GM18526 (cell line): Measurements from ENCODE around the gene PILRA.

Experiments
- POLR2A ChIP-seq: IDR thresholded peaks from 3 replicates; pipeline ENCODE4 v1.6.1; 2011; ENCODE audit not compliant: insufficient read length; ENCODE audit errors: extremely low read depth

Gene PILRA

DNA sequence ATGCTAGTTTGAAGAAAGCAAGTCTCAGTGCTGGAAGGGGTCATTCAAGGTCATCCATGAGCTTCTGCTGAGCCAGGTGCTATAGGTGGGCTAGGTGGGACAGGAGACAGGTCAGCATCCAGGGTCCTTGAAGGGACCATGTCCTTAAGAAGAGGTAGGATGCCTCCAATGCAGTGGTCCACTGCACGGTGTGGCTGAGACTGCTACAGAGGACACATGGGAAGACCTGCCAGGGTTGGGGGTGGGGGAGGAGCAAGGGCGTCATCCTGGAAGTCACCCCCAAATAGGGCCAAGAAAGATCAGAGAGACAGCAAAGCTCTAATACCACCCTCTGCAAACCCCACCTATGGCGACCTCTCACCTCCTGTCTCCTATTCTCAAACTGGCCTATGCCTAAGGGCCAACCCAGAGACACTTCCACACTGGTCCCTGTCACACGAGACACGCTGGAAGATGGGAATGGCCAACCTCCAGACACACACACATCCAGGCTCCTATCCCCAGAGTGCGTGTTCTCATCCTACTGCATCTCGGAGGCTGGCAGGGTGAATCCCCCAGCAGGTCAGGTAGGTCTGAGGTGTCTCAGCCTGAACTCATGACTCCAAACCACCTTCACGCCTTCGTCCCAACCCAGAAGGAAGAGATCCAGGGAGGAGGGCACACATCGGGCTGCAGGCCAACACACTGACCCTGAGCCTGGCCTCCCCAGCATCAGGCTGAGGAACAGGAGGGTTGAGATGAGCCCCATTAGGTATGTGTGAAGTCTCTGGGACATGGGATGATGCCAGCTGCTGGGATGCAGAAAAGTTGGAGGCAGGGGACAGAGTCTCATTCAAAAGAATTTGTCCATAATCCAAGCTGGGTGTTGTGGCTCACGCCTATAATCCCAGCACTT is 68.6 kb downstream of the PILRA start:
- TF ChIP-seq POLR2A, result no peak

DNA sequence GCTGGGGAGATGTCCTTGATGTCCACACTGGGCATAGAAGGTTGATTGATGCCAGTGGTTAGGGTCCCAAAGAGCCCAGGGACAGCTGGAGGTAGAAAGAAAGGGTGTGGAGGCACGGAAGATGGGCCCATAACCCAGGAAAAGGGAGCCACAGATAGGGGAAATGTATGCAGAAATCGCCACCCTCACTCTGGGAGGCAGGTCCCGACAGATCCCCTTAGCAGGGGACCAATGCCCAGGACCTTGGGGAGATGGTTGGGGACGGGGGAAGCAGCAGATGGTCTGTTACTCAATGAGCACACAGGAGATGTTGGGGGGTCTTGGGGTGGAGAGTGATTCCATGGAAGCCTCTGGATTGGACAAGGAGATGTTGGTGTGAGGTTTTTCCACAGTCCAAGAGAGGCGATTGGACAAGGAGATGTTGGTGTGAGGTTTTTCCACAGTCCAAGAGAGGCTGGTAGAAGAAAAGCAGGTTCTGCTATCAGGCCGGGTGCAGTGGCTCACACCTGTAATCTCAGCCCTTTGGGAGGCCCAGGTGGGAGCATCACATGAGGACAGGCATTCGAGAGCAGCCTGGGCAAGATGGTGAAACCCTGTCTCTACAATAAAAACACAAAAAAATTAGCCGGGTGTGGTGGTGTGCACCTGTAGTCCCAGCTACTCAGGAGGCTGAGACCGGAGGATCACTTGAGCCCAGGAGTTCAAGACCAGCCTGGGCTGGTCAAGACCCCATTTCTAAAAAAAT is 70.0 kb downstream of the PILRA start:
- TF ChIP-seq POLR2A, result no peak

DNA sequence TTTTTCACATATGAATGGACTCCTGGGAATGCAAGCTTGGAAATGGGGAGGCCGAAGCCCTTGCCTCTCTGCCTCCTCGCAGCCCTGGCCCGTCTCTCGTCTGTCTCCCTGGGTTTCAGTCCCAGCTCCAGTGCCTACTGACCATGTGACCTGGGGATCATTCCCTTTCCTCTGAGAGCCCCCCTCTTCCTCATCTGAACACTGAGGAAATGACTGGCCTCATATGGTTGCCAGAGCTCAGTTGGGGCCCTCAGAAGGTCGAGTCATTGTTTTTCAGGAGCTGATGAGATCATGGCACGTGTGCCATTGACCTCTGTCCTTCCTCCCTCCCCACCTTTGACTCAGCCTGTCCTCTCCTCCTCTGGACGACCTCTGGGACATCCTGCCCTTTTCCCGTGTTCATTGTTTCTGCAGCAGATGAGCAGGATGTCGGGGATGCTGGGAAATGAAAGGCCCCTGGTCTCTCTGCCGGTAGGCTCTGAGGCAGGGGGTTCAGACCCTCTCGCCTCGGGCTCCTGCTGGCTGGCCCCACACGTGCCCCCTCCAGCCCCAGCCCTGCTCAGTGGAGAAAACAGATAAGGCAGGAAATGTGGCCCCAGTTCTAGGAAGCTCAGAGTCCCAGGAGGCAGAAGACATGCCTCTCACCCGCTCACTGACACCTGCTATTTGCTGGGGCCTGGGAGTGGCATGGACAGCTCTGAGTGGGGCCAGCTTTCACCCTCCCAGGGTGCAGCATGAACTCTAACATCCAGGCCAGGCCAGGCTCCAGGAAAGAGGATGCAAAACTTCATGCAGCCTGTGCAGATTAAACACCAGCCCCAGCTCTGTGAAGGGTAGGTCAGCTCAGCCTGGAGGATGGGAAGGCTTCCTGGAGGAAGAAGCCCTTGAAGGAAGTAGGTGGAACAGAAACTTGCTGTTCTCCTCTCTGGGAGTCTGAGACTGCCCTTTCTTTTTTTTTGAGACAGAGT is 71.3 kb downstream of the PILRA start:
- no peak for TF ChIP-seq POLR2A

DNA sequence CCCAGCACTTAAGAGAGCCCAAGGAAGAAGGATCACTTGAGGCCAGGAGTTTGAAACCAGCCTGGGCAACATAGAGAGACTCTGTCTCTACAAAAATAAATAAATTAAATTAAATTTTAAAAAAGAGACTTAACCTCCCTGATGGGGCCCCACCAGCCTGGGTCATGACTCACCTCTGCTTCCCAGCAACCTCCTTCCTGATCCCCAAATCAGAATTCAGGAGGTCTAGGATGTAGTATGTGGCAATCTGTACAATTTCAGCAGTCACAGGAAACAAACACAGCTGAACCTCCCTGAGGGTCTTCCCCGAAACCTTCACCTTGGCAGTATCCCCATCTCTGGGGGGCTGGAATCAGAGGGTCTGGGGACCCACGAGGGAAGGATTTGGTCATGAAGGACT is 72.8 kb downstream of the PILRA start:
- no peak for TF ChIP-seq POLR2A

DNA sequence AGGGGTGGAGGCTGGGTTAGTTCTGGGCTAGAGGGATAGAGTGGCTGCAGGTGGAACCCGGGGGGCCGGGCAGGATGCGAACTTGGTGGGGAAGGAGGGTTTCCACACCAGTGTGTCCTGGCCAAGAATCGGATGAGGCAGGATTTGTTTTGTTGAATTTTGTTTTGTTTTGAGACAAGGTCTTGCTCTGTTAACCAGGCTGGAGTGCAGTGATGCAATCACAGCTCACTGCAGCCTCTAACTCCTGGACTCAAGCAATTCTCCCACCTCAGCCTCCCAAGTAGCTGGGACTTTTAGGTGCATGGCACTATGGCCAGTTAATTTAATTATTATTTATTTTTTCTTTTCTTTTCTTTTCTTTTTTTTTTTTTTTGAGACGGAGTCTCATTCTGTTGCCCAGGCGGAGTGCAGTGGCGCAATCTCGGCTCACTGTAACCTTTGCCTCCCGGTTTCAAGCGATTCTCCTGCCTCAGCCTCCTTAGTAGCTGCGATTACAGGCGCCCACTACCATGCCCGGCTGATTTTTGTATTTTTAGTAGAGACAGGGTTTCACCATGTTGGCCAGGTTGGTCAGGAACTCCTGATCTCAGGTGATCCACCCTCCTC is 76.0 kb downstream of the PILRA start:
- TF ChIP-seq POLR2A, result no peak
